VCaP (cell line): ENCODE results near the gene RLN3.

Experiments used
- H3K27ac ChIP-seq: fragments of 450-650 bp; 2 replicates; pipeline ENCODE4 v1.5.1; 2017
- TF ChIP-seq, protein P1 (sequence below): fragments of 450-650 bp; conservative IDR thresholded peaks from 2 replicates; pipeline ENCODE4 v1.5.1; 2017; ENCODE audit warnings: mild to moderate bottlenecking, moderate library complexity

The RLN3 gene

DNA sequence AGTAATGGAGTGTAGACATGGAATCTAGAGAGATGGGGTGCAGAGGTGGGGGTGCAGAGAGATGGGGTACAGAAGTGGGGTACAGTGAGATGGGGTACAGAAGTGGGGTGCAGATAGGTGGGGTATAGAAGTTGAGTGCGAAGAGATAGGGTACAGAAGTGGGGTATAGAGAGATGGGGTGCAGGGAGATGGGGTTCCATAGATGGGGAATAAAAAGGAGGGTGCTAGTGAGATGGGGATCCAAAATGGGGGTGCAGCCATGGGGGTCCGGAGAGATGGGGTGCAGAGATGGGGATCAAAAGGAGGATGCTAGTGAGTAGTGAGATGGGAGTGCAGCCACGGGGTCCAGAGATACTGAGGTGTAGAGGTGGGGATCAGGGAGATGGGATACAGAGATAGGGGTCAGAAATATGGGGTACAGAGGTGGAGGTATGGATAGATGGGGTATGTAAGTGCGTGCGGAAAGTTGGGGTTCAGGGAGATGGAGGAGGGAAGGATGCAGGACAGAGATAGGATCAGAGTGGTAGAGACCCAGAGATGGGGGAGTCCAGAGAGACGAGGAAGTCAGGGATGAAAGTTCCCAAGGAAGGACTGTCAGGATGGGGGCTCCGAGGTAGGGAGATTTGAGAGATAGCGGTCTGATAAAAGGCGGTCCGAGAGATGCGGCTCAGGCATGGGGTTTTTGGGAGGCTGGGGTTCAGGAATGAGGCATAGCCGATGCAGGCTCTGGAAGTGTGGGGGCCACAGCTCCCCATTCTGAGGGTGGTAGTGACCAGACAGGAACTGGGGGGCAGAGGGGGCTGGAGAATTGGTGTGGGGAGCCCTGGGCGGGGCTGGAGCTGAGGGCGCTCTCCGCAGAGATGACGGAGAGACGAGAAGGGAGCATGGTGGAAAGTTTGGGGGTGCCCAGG, 30.5 kb downstream of the RLN3 start:
- H3K27ac ChIP-seq, result no peak overlapping the region
- TF ChIP-seq, protein P1, sequence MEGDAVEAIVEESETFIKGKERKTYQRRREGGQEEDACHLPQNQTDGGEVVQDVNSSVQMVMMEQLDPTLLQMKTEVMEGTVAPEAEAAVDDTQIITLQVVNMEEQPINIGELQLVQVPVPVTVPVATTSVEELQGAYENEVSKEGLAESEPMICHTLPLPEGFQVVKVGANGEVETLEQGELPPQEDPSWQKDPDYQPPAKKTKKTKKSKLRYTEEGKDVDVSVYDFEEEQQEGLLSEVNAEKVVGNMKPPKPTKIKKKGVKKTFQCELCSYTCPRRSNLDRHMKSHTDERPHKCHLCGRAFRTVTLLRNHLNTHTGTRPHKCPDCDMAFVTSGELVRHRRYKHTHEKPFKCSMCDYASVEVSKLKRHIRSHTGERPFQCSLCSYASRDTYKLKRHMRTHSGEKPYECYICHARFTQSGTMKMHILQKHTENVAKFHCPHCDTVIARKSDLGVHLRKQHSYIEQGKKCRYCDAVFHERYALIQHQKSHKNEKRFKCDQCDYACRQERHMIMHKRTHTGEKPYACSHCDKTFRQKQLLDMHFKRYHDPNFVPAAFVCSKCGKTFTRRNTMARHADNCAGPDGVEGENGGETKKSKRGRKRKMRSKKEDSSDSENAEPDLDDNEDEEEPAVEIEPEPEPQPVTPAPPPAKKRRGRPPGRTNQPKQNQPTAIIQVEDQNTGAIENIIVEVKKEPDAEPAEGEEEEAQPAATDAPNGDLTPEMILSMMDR, result no peak

DNA sequence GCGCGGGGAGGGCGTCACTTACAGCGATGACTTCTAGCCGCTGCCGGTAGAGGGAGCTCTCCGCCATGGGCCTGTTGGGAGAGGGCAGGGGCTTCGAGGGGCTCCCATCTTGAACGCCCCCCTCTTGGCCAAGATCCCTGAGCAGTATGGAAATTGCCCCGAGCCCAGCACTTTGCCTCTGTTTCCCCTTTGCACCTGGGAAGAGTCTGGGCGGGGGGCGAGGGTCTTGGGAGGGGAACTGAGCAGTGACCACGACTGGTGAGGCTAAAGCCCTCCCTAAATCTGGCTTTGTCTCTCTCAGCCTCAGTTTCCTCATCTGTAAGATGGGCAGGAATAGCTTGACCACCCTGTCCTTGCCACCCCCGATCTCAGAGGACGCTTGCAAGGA, 31.1 kb downstream of the RLN3 start:
- H3K27ac ChIP-seq, result no peak overlapping the region
- TF ChIP-seq, protein P1, result peak; percentile 75

DNA sequence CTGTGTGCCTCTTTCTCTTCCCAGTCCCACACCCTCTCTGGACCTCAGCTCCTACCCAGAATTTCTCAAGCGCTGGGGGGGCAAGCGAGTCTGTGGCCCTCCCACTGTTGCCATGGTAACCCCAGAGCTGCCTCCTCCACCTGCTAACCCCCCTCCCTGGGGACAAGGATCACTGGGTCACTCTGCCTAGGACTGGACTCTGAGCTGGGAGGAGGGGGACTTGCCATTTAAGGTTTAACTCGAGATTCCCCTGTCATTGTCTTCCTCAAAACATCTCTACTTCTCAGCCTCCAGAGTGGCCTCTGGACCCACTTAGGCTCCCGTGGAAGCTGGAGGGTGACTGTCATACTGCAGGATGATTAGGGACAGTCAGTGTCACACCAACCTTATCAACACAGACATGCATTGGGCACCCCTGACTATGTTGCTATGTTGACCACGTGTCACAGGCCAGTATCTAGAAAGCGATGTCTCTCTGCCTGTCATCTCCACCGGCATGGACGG, 31.8 kb downstream of the RLN3 start:
- TF ChIP-seq, protein P1, result no peak
- H3K27ac ChIP-seq, result no peak overlapping the region

DNA sequence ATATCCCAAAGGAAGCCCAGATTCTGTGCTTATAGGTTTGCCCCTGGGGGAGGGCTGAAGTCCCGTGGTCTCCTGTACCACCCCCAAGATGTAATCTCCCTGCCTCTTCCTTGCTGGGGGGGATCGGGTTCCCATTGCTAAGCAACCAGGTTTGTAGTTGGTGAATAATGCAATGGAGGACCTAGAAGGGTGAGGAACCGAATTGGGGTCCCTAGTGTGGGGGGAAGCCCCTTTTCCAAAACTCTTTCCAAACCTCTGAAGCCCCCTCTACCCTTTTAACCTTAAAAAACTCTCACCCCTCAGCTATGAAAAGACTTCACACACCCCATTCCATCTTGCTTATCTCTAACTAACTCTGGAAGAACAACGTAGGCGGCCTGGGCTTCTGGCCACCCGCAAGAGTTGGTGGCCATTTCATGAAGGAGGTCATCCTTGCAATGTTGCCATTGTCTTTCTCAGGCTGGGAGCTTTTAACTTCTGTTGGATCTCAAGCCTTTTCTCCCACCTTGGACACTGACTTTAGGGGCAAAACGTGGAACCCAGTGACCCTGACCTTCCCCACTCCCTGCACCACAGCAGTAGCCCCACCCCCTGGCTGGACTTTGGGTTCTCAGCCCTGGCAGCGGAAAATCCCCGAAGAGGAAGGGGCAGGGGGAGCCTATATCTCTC, 33.3 kb downstream of the RLN3 start:
- H3K27ac ChIP-seq, result no peak overlapping the region
- TF ChIP-seq, protein P1, result no peak

DNA sequence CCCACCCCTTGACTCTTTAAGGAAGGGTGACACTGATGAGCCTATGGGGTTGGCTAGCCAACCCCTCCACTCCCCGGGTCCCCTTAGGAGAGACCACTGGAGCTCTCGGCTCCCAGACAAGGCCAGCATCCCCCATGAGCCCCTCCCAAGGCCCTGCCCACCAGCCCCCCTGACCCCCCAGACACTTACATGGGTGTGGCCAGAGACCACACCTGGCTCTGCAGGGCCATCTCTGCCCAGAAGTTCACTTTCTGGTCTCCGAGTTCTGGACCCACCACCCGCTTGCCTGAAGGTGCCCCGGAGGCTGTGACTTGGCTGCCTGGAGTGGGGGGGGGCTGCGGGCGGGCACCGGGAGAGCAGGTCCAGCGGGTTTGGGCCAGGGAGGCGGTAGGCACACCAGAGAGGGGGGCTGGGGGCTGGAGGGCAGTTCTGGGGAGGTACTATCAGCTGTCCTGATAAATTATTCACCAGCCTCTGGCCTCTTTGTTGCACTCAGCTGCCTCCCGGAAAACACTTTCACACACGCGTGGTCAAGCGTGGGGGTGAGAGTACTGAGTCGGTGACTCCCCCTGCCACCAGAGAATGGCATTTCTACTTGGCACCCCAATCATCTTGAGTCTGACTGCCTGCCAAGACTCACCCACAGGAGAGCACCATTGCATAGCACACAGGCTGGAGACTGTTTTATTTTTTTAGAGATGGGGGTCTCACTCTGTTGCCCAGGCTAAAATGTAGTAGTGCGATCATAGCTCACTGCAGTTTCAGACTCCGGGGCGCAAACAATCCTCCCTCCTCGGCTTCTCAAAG, 34.0 kb downstream of the RLN3 start, which contains the start of gene PALM3:
PALM3 (minus strand) TSS at position 326 of the 807 bp plus-strand sequence; CDS start at position 230, 96 bp downstream.
- H3K27ac ChIP-seq, result no peak within 1 kb of the TSS
- TF ChIP-seq, protein P1, result no peak

DNA sequence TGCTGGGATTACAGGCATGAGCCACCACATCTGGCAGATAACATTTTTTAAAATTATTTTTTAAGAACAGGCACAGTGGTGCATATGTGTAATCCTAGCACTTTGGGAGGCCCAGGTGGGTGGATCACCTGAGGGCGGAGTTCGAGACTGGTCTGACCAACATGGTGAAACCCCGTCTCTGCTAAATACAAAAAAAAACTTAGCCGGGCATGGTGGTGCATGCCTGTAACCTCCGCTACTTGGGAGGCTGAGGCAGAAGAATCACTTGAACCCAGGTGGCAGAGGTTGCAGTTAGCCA, 34.6 kb downstream of the RLN3 start:
- TF ChIP-seq, protein P1, result no peak
- no peak overlapping the region for H3K27ac ChIP-seq

DNA sequence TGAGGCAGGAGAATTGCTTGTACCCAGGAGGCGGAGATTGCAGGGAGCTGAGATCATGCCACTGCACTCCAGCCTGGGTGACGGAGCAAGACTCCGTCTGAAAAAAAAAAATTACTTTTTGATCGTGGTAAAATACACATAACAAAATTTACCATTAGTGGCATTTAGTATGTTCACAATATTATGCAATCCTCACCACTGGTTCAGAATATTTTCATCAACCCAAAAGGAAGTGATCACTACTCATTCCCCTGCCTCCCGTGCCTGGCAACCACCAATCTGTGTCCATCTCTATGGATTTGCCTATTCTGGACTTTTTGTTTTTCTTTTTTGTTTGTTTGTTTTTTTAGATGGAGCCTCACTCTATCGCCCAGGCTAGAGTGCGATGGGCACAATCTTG, 35.2 kb downstream of the RLN3 start:
- TF ChIP-seq, protein P1, result no peak
- H3K27ac ChIP-seq, result no peak overlapping the region
